Activated naive CD8-positive, alpha-beta T cell treated with anti-CD3 and anti-CD28 coated beads for 36 hours (primary cell): ENCODE data around the gene ATG10. TPM values are rescaled to one million over a fixed set of nuclear protein-coding genes. Genes with fewer than 3 reads are reported as not detected.

Experiments used
- DNase-seq: peaks from one replicate; pipeline ENCODE4 v3.0.0; 2021
- H3K27ac Mint-ChIP-seq: one replicate; pipeline ENCODE4 v1.8.0; 2022; ENCODE audit warnings: mild to moderate bottlenecking, moderate library complexity, mixed read lengths
- H3K27me3 Mint-ChIP-seq: one replicate; pipeline ENCODE4 v1.8.0; 2022; ENCODE audit warnings: mild to moderate bottlenecking, mixed read lengths
- H3K36me3 Mint-ChIP-seq: one replicate; pipeline ENCODE4 v1.8.0; 2021; ENCODE audit warnings: mild to moderate bottlenecking, mixed read lengths
- H3K4me1 Mint-ChIP-seq: one replicate; pipeline ENCODE4 v1.8.0; 2021; ENCODE audit warnings: mixed read lengths
- H3K4me3 Mint-ChIP-seq: one replicate; pipeline ENCODE4 v1.8.0; 2022; ENCODE audit warnings: mild to moderate bottlenecking, moderate library complexity, mixed read lengths
- H3K9me3 Mint-ChIP-seq: one replicate; pipeline ENCODE4 v1.8.0; 2022; ENCODE audit warnings: mixed read lengths
- total RNA-seq, 2 experiments: library from RNA; stranded (reverse); gene quantifications; one replicate each; pipeline ENCODE4 v1.2.3, GENCODE V29; 2021

The ATG10 gene
- total RNA-seq, 2 experiments from 2014 or later, result 9.3 to 10.7 TPM

- Mint-ChIP-seq H3K27me3 (no peaks in the 10 kb centered on the region), H3K4me1 (peaks cover 2% of the 10 kb centered on the region), H3K9me3 (no peaks in the 10 kb centered on the region), H3K4me3 (no peak overlapping the region), H3K36me3 (no peaks in the 10 kb centered on the region), H3K27ac (no peak overlapping the region)
- DNase-seq, result no peak
Measured at GRCh38 chr5:82290005-82290404, 318.2 kb downstream of the ATG10 start.

GRCh38 chr5:82290908-82291307, 319.1 kb downstream of the ATG10 start:
- DNase-seq, result no peak
- no peak overlapping the region for H3K4me3 Mint-ChIP-seq
- H3K27me3 Mint-ChIP-seq, result no peaks in the 10 kb centered on the region
- no peaks in the 10 kb centered on the region for H3K9me3 Mint-ChIP-seq
- no peaks in the 10 kb centered on the region for H3K36me3 Mint-ChIP-seq
- H3K4me1 Mint-ChIP-seq, result no peaks in the 10 kb centered on the region
- H3K27ac Mint-ChIP-seq, result no peak overlapping the region

GRCh38 chr5:82291420-82291819, 319.6 kb downstream of the ATG10 start:
- DNase-seq, result no peak
- Mint-ChIP-seq H3K4me1 (no peaks in the 10 kb centered on the region), H3K27me3 (no peaks in the 10 kb centered on the region), H3K4me3 (no peak overlapping the region), H3K27ac (no peak overlapping the region), H3K36me3 (no peaks in the 10 kb centered on the region), H3K9me3 (no peaks in the 10 kb centered on the region)

GRCh38 chr5:82295144-82295543, 323.3 kb downstream of the ATG10 start:
- H3K4me3 Mint-ChIP-seq, result no peak overlapping the region
- no peaks in the 10 kb centered on the region for H3K4me1 Mint-ChIP-seq
- H3K9me3 Mint-ChIP-seq, result no peaks in the 10 kb centered on the region
- peaks cover 4% of the 10 kb centered on the region for H3K36me3 Mint-ChIP-seq
- H3K27me3 Mint-ChIP-seq, result no peaks in the 10 kb centered on the region
- DNase-seq, result no peak
- no peak overlapping the region for H3K27ac Mint-ChIP-seq

- H3K27ac Mint-ChIP-seq, result no peak overlapping the region
- H3K4me3 Mint-ChIP-seq, result no peak overlapping the region
- H3K4me1 Mint-ChIP-seq, result no peaks in the 10 kb centered on the region
- no peak for DNase-seq
- no peaks in the 10 kb centered on the region for H3K27me3 Mint-ChIP-seq
- peaks cover 4% of the 10 kb centered on the region for H3K36me3 Mint-ChIP-seq
- no peaks in the 10 kb centered on the region for H3K9me3 Mint-ChIP-seq
Measured at GRCh38 chr5:82295959-82296531, 324.2 kb downstream of the ATG10 start.

- H3K27ac Mint-ChIP-seq, result no peak overlapping the region
- peaks cover 4% of the 10 kb centered on the region for H3K36me3 Mint-ChIP-seq
- no peaks in the 10 kb centered on the region for H3K27me3 Mint-ChIP-seq
- no peaks in the 10 kb centered on the region for H3K4me1 Mint-ChIP-seq
- H3K9me3 Mint-ChIP-seq, result no peaks in the 10 kb centered on the region
- DNase-seq, result no peak
- no peak overlapping the region for H3K4me3 Mint-ChIP-seq
Measured at GRCh38 chr5:82296929-82297328, 325.1 kb downstream of the ATG10 start.

- Mint-ChIP-seq H3K9me3 (no peaks in the 10 kb centered on the region), H3K27me3 (no peaks in the 10 kb centered on the region), H3K36me3 (peaks cover 4% of the 10 kb centered on the region), H3K27ac (no peak overlapping the region), H3K4me3 (no peak overlapping the region), H3K4me1 (no peaks in the 10 kb centered on the region)
- DNase-seq, result no peak
Measured at GRCh38 chr5:82297711-82298110, 325.9 kb downstream of the ATG10 start.

GRCh38 chr5:82298668-82299067, 326.8 kb downstream of the ATG10 start:
- H3K27me3 Mint-ChIP-seq, result no peaks in the 10 kb centered on the region
- no peaks in the 10 kb centered on the region for H3K9me3 Mint-ChIP-seq
- H3K27ac Mint-ChIP-seq, result no peak overlapping the region
- H3K36me3 Mint-ChIP-seq, result peaks cover 4% of the 10 kb centered on the region
- no peak for DNase-seq
- no peak overlapping the region for H3K4me3 Mint-ChIP-seq
- no peaks in the 10 kb centered on the region for H3K4me1 Mint-ChIP-seq

- no peaks in the 10 kb centered on the region for H3K4me1 Mint-ChIP-seq
- peaks cover 4% of the 10 kb centered on the region for H3K36me3 Mint-ChIP-seq
- H3K9me3 Mint-ChIP-seq, result no peaks in the 10 kb centered on the region
- no peaks in the 10 kb centered on the region for H3K27me3 Mint-ChIP-seq
- no peak overlapping the region for H3K4me3 Mint-ChIP-seq
- no peak for DNase-seq
- no peak overlapping the region for H3K27ac Mint-ChIP-seq
Measured at GRCh38 chr5:82301190-82301589, 329.4 kb downstream of the ATG10 start.

Other genes starting within 250 kb of the ATG10 start
- gene SSBP2, start 220.9 kb upstream of the ATG10 start, total RNA-seq, result 1 to 10 TPM; 8.3 to 8.9 TPM